Effector CD4-positive, alpha-beta T cell (primary cell): ENCODE data around the gene ACAD9.
"Not testable (repeated sequence)": the region's sequence is repeated elsewhere in the genome, so short reads cannot be mapped to it uniquely, and the experiment has no call there.

ENCODE experiments used
- DNase-seq: peaks from one replicate; pipeline ENCODE4 v3.0.0-alpha.2; 2020

Gene ACAD9

GRCh38 chr3:128863560-128863959 is 15.9 kb upstream of the ACAD9 start:
- no peak for DNase-seq

GRCh38 chr3:128864351-128864811 is 15.0 kb upstream of the ACAD9 start:
- DNase-seq: no peak

- DNase-seq: not testable (repeated sequence)
Observed at GRCh38 chr3:128864849-128865804, 14.3 kb upstream of the ACAD9 start.

- no peak for DNase-seq
Observed at GRCh38 chr3:128867200-128868125, 12.0 kb upstream of the ACAD9 start.

GRCh38 chr3:128870347-128870746 is 9.1 kb upstream of the ACAD9 start:
- no peak for DNase-seq

- DNase-seq: no peak
Observed at GRCh38 chr3:128872282-128872681, 7.1 kb upstream of the ACAD9 start.

- DNase-seq: no peak
Observed at GRCh38 chr3:128872744-128873143, 6.7 kb upstream of the ACAD9 start.

GRCh38 chr3:128873244-128874022 is 6.0 kb upstream of the ACAD9 start:
- DNase-seq: no peak

GRCh38 chr3:128874481-128875180 is 4.8 kb upstream of the ACAD9 start:
- no peak for DNase-seq

GRCh38 chr3:128875556-128876120 is 3.8 kb upstream of the ACAD9 start:
- DNase-seq: peak; percentile 40

- no peak for DNase-seq
Observed at GRCh38 chr3:128878011-128878457, 1.4 kb upstream of the ACAD9 start.

- DNase-seq: peak; percentile 7
Observed at GRCh38 chr3:128878556-128879124, 780 bp upstream of the ACAD9 start.

- no peak for DNase-seq
Observed at GRCh38 chr3:128879991-128880390, 571 bp downstream of the ACAD9 start.

GRCh38 chr3:128880455-128880854 is 1.0 kb downstream of the ACAD9 start:
- DNase-seq: not testable (repeated sequence)

GRCh38 chr3:128881576-128881975 is 2.2 kb downstream of the ACAD9 start:
- DNase-seq: no peak

GRCh38 chr3:128882719-128883118 is 3.3 kb downstream of the ACAD9 start:
- DNase-seq: no peak

GRCh38 chr3:128884992-128885391 is 5.6 kb downstream of the ACAD9 start:
- DNase-seq: no peak

- no peak for DNase-seq
Observed at GRCh38 chr3:128889139-128889894, 9.9 kb downstream of the ACAD9 start.

- no peak for DNase-seq
Observed at GRCh38 chr3:128895843-128896697, 16.6 kb downstream of the ACAD9 start.
